HepG2 (cell line): ENCODE results near the gene STK39. TPM values are rescaled to one million over a fixed set of nuclear protein-coding genes. Genes with fewer than 3 reads are reported as not detected.

Experiments used
- FOXP1 ChIP-seq, 2 experiments: fragments of 450-650 bp in 1 of 2; IDR thresholded peaks; 2 replicates each; pipeline ENCODE4 v1.6.1; 2017 to 2018; ENCODE audit warnings: antibody characterized with exemption in 1 of 2
- KMT2A ChIP-seq: sonication (generic); formaldehyde crosslinking; IDR thresholded peaks from 2 replicates; pipeline ENCODE4 v1.4.0; 2020; ENCODE audit warnings: missing genetic modification reagents
- LCORL ChIP-seq, 2 experiments: fragments of 450-650 bp in 1 of 2; sonication (generic) in 1 of 2; formaldehyde crosslinking in 1 of 2; IDR thresholded peaks; 2 replicates each; pipeline versions ENCODE4 v1.5.0 to v1.6.1; 2017 to 2020; ENCODE audit warnings: antibody characterized with exemption in 1 of 2, missing genetic modification reagents in 1 of 2
- PPARG ChIP-seq: conservative IDR thresholded peaks from 2 replicates; pipeline ENCODE4 v1.6.1; 2016; ENCODE audit warnings: missing biosample characterization, missing genetic modification reagents
- RBM22 ChIP-seq: fragments of 200-400 bp; formaldehyde crosslinking; optimal IDR thresholded peaks from 2 replicates; pipeline ENCODE3; 2017; ENCODE audit warnings: mild to moderate bottlenecking, low read length, moderate library complexity
- SALL1 ChIP-seq: sonication (generic); formaldehyde crosslinking; IDR thresholded peaks from 2 replicates; pipeline ENCODE4 v1.8.0; 2022; ENCODE audit warnings: mild to moderate bottlenecking, missing genetic modification reagents
- ZBTB38 ChIP-seq: sonication (generic); formaldehyde crosslinking; IDR thresholded peaks from 2 replicates; pipeline ENCODE4 v1.5.1; 2020; ENCODE audit warnings: mild to moderate bottlenecking, missing genetic modification reagents
- ZNF317 ChIP-seq: sonication (generic); formaldehyde crosslinking; IDR thresholded peaks from 2 replicates; pipeline ENCODE4 v1.5.0; 2020; ENCODE audit warnings: mild to moderate bottlenecking, missing genetic modification reagents
- ZNF367 ChIP-seq: sonication (generic); formaldehyde crosslinking; IDR thresholded peaks from 2 replicates; pipeline ENCODE4 v1.4.0; 2020; ENCODE audit warnings: missing genetic modification reagents, borderline replicate concordance
- ZNF724P ChIP-seq: sonication (generic); formaldehyde crosslinking; IDR thresholded peaks from 2 replicates; pipeline ENCODE4 v1.8.0; 2022; ENCODE audit warnings: missing genetic modification reagents, borderline replicate concordance
- ZNF841 ChIP-seq: sonication (generic); formaldehyde crosslinking; IDR thresholded peaks from 2 replicates; pipeline ENCODE4 v1.8.1; 2023; ENCODE audit warnings: missing genetic modification reagents, borderline replicate concordance
- polyA plus RNA-seq, 8 experiments: library from polyadenylated mRNA; depleted of rRNA in 3 of 8; stranded (reverse) in 7 of 8; unstranded in 1 of 8; fragments of >200 nt; fragmentation: Illumina TruSeq in 4 of 8; extraction: Trizol in 4 of 8; gene quantifications; 2 replicates each; pipeline versions ENCODE4 v1.2.1 to v1.2.3, GENCODE V29; 2011 to 2016; ENCODE audit warnings: low read depth in 4 of 8, missing spikeins in 1 of 8, mixed read lengths in 1 of 8; ENCODE audit not compliant: insufficient read depth in 1 of 8
- total RNA-seq, 5 experiments: library from RNA; depleted of rRNA; stranded (reverse); fragments of >200 nt; fragmentation: Illumina TruSeq; extraction: Trizol; gene quantifications; 2 replicates each; pipeline ENCODE4 v1.2.3, GENCODE V29; 2016; ENCODE audit warnings: low read depth in 1 of 5
- TF ChIP-seq, protein P1 (sequence below): sonication (generic); formaldehyde crosslinking; IDR thresholded peaks from 2 replicates; pipeline ENCODE4 v1.4.0; 2020; ENCODE audit warnings: missing genetic modification reagents
- TF ChIP-seq, protein P2 (sequence below): sonication (generic); formaldehyde crosslinking; IDR thresholded peaks from 2 replicates; pipeline ENCODE4 v1.4.0; 2020; ENCODE audit warnings: missing genetic modification reagents
- TF ChIP-seq, protein P3 (sequence below): sonication (generic); formaldehyde crosslinking; IDR thresholded peaks from 2 replicates; pipeline ENCODE4 v1.9.0; 2021; ENCODE audit warnings: missing genetic modification reagents, borderline replicate concordance
- TF ChIP-seq, protein P4 (sequence below): IDR thresholded peaks from 2 replicates; pipeline ENCODE4 v1.6.1; 2012; ENCODE audit warnings: low read length, improper control_type of control experiment
- TF ChIP-seq, protein P5 (sequence below): sonication (generic); formaldehyde crosslinking; IDR thresholded peaks from 2 replicates; pipeline ENCODE4 v1.8.0; 2022; ENCODE audit warnings: mild to moderate bottlenecking, missing genetic modification reagents, borderline replicate concordance

STK39 gene
- total and polyA plus RNA-seq, 2 of the 13 experiments (the other 11 are each of a cell fraction or from before 2014, with no cell fraction given) = 27.3 to 38.4 TPM

DNA sequence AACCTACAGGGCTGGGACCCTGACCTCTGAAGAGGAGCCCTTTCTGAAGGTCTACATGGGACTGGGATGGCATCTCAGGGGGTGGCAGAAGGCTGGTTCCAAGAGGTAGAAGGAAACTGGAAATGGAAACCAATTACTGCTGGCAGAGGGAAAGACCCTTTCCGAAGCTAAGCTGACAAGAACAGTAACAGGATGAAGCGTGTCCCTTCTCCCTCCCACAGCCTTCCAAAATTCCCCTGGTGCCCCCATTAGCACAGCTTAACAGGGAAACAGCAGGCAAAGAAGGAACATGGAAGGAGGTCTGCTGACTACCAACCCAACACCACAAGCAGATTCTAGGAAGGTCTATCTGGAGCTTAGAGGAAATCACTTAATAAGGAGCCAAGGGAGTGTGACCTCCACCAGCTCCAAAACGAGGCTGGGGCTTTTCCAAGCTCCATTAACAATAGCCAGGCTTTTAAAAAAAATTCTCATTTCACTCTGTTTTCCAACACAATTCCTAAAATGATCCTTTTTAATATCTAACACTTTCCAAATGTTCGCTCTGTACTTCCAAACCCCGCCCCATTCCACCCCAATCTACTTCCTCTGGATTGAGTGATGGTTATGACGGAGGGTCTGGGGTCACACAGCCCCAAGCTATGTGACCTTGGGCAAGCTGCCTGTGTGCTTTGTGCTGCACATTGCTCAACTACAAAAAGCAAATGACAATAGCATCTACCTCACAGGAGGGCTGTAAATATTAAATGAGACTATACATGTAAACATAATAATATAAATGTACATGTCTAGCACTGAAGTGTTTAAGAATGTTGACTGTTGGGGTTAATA is 55.2 kb downstream of the STK39 start (continued):
- TF ChIP-seq ZNF841 (CRISPR knock-in tag) = no peak
- TF ChIP-seq, protein P1, sequence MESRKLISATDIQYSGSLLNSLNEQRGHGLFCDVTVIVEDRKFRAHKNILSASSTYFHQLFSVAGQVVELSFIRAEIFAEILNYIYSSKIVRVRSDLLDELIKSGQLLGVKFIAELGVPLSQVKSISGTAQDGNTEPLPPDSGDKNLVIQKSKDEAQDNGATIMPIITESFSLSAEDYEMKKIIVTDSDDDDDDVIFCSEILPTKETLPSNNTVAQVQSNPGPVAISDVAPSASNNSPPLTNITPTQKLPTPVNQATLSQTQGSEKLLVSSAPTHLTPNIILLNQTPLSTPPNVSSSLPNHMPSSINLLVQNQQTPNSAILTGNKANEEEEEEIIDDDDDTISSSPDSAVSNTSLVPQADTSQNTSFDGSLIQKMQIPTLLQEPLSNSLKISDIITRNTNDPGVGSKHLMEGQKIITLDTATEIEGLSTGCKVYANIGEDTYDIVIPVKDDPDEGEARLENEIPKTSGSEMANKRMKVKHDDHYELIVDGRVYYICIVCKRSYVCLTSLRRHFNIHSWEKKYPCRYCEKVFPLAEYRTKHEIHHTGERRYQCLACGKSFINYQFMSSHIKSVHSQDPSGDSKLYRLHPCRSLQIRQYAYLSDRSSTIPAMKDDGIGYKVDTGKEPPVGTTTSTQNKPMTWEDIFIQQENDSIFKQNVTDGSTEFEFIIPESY = no peak
- peak; percentile 74 for TF ChIP-seq ZBTB38 (CRISPR knock-in tag)
- TF ChIP-seq, protein P2, sequence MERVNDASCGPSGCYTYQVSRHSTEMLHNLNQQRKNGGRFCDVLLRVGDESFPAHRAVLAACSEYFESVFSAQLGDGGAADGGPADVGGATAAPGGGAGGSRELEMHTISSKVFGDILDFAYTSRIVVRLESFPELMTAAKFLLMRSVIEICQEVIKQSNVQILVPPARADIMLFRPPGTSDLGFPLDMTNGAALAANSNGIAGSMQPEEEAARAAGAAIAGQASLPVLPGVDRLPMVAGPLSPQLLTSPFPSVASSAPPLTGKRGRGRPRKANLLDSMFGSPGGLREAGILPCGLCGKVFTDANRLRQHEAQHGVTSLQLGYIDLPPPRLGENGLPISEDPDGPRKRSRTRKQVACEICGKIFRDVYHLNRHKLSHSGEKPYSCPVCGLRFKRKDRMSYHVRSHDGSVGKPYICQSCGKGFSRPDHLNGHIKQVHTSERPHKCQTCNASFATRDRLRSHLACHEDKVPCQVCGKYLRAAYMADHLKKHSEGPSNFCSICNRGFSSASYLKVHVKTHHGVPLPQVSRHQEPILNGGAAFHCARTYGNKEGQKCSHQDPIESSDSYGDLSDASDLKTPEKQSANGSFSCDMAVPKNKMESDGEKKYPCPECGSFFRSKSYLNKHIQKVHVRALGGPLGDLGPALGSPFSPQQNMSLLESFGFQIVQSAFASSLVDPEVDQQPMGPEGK = peak; percentile 77
- TF ChIP-seq PPARG = peak; percentile 28; the same call in 1 of the 2 replicates
- TF ChIP-seq, protein P3, sequence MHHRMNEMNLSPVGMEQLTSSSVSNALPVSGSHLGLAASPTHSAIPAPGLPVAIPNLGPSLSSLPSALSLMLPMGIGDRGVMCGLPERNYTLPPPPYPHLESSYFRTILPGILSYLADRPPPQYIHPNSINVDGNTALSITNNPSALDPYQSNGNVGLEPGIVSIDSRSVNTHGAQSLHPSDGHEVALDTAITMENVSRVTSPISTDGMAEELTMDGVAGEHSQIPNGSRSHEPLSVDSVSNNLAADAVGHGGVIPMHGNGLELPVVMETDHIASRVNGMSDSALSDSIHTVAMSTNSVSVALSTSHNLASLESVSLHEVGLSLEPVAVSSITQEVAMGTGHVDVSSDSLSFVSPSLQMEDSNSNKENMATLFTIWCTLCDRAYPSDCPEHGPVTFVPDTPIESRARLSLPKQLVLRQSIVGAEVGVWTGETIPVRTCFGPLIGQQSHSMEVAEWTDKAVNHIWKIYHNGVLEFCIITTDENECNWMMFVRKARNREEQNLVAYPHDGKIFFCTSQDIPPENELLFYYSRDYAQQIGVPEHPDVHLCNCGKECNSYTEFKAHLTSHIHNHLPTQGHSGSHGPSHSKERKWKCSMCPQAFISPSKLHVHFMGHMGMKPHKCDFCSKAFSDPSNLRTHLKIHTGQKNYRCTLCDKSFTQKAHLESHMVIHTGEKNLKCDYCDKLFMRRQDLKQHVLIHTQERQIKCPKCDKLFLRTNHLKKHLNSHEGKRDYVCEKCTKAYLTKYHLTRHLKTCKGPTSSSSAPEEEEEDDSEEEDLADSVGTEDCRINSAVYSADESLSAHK (CRISPR knock-in tag) = no peak
- TF ChIP-seq SALL1 (CRISPR knock-in tag) = peak; percentile 99
- TF ChIP-seq KMT2A (CRISPR knock-in tag) = 0 out of 2 replicates have a peak, but pooled peaks have one; percentile 38
- no peak for TF ChIP-seq RBM22
- no peak for TF ChIP-seq ZNF724P (CRISPR knock-in tag)
- TF ChIP-seq ZNF317 (CRISPR knock-in tag) = no peak
- TF ChIP-seq ZNF367 = no peak
- TF ChIP-seq, protein P4, sequence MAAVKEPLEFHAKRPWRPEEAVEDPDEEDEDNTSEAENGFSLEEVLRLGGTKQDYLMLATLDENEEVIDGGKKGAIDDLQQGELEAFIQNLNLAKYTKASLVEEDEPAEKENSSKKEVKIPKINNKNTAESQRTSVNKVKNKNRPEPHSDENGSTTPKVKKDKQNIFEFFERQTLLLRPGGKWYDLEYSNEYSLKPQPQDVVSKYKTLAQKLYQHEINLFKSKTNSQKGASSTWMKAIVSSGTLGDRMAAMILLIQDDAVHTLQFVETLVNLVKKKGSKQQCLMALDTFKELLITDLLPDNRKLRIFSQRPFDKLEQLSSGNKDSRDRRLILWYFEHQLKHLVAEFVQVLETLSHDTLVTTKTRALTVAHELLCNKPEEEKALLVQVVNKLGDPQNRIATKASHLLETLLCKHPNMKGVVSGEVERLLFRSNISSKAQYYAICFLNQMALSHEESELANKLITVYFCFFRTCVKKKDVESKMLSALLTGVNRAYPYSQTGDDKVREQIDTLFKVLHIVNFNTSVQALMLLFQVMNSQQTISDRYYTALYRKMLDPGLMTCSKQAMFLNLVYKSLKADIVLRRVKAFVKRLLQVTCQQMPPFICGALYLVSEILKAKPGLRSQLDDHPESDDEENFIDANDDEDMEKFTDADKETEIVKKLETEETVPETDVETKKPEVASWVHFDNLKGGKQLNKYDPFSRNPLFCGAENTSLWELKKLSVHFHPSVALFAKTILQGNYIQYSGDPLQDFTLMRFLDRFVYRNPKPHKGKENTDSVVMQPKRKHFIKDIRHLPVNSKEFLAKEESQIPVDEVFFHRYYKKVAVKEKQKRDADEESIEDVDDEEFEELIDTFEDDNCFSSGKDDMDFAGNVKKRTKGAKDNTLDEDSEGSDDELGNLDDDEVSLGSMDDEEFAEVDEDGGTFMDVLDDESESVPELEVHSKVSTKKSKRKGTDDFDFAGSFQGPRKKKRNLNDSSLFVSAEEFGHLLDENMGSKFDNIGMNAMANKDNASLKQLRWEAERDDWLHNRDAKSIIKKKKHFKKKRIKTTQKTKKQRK = no peak
- TF ChIP-seq LCORL (IDR thresholded peaks at IDR 0.05) = no peak
- peak; percentile 66; the same call in 1 of the 2 replicates for TF ChIP-seq LCORL (CRISPR knock-in tag; IDR thresholded peaks at IDR 0.05)
- TF ChIP-seq FOXP1 (IDR thresholded peaks at IDR 0.05) = 0 out of 2 replicates have a peak, but pooled peaks have one; percentile 19
- TF ChIP-seq FOXP1 (CRISPR knock-in tag; IDR thresholded peaks at IDR 0.05) = peak; percentile 89
- TF ChIP-seq, protein P5, sequence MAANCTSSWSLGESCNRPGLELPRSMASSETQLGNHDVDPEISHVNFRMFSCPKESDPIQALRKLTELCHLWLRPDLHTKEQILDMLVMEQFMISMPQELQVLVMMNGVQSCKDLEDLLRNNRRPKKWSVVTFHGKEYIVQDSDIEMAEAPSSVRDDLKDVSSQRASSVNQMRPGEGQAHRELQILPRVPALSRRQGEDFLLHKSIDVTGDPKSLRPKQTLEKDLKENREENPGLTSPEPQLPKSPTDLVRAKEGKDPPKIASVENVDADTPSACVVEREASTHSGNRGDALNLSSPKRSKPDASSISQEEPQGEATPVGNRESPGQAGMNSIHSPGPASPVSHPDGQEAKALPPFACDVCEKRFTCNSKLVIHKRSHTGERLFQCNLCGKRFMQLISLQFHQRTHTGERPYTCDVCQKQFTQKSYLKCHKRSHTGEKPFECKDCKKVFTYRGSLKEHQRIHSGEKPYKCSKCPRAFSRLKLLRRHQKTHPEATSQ (CRISPR knock-in tag) = no peak
